ENCODE measurements around the gene TLCD5.

- TF ChIP-seq, protein P1, sequence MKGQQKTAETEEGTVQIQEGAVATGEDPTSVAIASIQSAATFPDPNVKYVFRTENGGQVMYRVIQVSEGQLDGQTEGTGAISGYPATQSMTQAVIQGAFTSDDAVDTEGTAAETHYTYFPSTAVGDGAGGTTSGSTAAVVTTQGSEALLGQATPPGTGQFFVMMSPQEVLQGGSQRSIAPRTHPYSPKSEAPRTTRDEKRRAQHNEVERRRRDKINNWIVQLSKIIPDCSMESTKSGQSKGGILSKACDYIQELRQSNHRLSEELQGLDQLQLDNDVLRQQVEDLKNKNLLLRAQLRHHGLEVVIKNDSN (IDR thresholded peaks at IDR 0.05) = no peak
- TF ChIP-seq CREB1 (IDR thresholded peaks at IDR 0.05; ENCODE audit: low read depth) = no peak
- no peak for TF ChIP-seq EGR1 (IDR thresholded peaks at IDR 0.05)
- TF ChIP-seq RAD21 (IDR thresholded peaks at IDR 0.05; ENCODE audit: low read depth) = no peak
- TF ChIP-seq TAF1 (IDR thresholded peaks at IDR 0.05; ENCODE audit: low read depth) = no peak
- no peak for TF ChIP-seq FOXM1 (IDR thresholded peaks at IDR 0.05; ENCODE audit: borderline replicate concordance, low read depth)
- TF ChIP-seq, protein P2, sequence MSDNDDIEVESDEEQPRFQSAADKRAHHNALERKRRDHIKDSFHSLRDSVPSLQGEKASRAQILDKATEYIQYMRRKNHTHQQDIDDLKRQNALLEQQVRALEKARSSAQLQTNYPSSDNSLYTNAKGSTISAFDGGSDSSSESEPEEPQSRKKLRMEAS (IDR thresholded peaks at IDR 0.05) = no peak
Observed at GRCh38 chr11:120307476-120307875, 17.6 kb upstream of the TLCD5 start.

All from Ishikawa (cell line).